ENCODE measurements around the gene DICER1. TPM values are rescaled to one million over a fixed set of nuclear protein-coding genes. Genes with fewer than 3 reads are reported as not detected.

Gene DICER1
- total RNA-seq, 1 donor from 2014 or later = 104 TPM

- DNase-seq (ENCODE audit: low read depth, low spot score) = no peak
- H3K4me3 Mint-ChIP-seq = no peak overlapping the region
- no peak overlapping the region for H3K27ac Mint-ChIP-seq (ENCODE audit: unreplicated experiment)
- no peaks in the 10 kb centered on the region for H3K27me3 Mint-ChIP-seq (ENCODE audit: low read depth)
- TF ChIP-seq, protein P1, sequence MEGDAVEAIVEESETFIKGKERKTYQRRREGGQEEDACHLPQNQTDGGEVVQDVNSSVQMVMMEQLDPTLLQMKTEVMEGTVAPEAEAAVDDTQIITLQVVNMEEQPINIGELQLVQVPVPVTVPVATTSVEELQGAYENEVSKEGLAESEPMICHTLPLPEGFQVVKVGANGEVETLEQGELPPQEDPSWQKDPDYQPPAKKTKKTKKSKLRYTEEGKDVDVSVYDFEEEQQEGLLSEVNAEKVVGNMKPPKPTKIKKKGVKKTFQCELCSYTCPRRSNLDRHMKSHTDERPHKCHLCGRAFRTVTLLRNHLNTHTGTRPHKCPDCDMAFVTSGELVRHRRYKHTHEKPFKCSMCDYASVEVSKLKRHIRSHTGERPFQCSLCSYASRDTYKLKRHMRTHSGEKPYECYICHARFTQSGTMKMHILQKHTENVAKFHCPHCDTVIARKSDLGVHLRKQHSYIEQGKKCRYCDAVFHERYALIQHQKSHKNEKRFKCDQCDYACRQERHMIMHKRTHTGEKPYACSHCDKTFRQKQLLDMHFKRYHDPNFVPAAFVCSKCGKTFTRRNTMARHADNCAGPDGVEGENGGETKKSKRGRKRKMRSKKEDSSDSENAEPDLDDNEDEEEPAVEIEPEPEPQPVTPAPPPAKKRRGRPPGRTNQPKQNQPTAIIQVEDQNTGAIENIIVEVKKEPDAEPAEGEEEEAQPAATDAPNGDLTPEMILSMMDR (conservative IDR thresholded peaks at IDR 0.05) = no peak
- H3K9me3 Mint-ChIP-seq = no peaks in the 10 kb centered on the region
- H3K4me1 Mint-ChIP-seq = no peaks in the 10 kb centered on the region
- H3K36me3 Mint-ChIP-seq (ENCODE audit: low read depth) = no peaks in the 10 kb centered on the region
Measured at GRCh38 chr14:95195031-95195430, 37.7 kb upstream of the DICER1 start.

DNA sequence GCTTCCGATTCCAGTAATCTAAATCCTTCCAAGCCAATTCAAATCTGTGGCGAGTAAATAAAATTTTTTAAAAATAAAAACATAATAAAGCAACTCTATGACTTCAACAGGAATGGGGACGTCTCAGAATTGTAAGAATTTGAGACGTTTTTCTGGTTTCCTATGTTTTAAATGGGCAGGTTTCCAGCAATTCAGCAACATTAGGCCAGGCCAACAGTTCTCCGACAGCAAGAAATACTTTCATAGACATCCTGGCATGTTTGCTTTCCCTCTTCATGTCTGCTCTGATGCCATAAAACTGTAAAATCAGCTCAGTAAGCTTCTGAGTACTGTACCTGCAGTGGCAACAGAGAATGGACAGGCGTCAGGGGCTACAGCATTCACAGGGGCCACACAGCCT lies 35.8 kb upstream of the DICER1 start:
- no peak overlapping the region for H3K27ac Mint-ChIP-seq (ENCODE audit: unreplicated experiment)
- no peak for DNase-seq (ENCODE audit: low read depth, low spot score)
- no peak overlapping the region for H3K4me3 Mint-ChIP-seq
- H3K27me3 Mint-ChIP-seq (ENCODE audit: low read depth) = no peaks in the 10 kb centered on the region
- peaks cover 1% of the 10 kb centered on the region for H3K9me3 Mint-ChIP-seq
- H3K36me3 Mint-ChIP-seq (ENCODE audit: low read depth) = peaks cover 1% of the 10 kb centered on the region
- TF ChIP-seq, protein P1 (conservative IDR thresholded peaks at IDR 0.05) = no peak
- no peaks in the 10 kb centered on the region for H3K4me1 Mint-ChIP-seq

- no peaks in the 10 kb centered on the region for H3K4me1 Mint-ChIP-seq
- no peaks in the 10 kb centered on the region for H3K27me3 Mint-ChIP-seq (ENCODE audit: low read depth)
- peaks cover 3% of the 10 kb centered on the region for H3K9me3 Mint-ChIP-seq
- no peak overlapping the region for H3K4me3 Mint-ChIP-seq
- peaks cover 5% of the 10 kb centered on the region for H3K36me3 Mint-ChIP-seq (ENCODE audit: low read depth)
- H3K27ac Mint-ChIP-seq (ENCODE audit: unreplicated experiment) = no peak overlapping the region
- no peak for DNase-seq (ENCODE audit: low read depth, low spot score)
- TF ChIP-seq, protein P1 (conservative IDR thresholded peaks at IDR 0.05) = no peak
Measured at GRCh38 chr14:95192311-95192710, 35.0 kb upstream of the DICER1 start.

DNA sequence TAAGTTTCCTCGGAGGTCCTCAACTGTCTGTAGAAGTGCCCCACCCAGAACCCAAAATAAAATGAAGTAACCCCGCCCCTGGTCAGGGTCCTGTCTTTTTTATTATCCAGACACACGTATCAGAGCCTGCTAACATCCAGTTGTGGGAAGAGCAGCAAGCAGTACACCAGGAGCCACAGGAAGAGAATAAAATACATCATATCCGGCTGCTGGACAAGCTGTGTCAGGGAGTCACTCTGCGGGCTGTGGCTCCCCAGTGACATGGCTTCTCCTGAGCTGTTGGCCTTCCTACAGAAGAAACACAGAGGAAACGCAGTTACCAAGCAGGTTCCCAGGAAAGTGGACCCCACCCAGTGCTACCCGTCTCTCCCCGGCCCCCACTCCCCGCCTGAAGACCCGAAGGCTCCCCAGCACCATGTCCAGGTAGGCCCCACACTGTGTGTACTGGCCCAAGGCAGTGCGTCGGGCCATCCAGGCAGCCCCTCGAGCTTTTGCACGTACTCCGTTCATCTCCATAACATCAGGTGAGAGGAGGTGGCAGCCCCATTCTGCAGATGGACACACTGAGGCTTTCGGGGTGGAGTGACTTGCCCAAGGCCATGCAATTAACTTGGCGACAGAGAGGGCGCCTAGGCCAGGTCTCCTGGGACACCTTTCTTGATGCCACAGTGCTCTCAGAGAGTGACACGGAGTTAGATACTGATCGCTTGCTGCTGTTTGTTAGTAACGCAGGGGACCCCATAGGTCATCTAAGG lies 34.3 kb upstream of the DICER1 start:
- Mint-ChIP-seq H3K36me3 (ENCODE audit: low read depth) (peaks cover 5% of the 10 kb centered on the region), H3K27ac (ENCODE audit: unreplicated experiment) (no peak overlapping the region), H3K27me3 (ENCODE audit: low read depth) (no peaks in the 10 kb centered on the region), H3K9me3 (peaks cover 3% of the 10 kb centered on the region), H3K4me1 (no peaks in the 10 kb centered on the region), H3K4me3 (no peak overlapping the region)
- TF ChIP-seq, protein P1 (conservative IDR thresholded peaks at IDR 0.05) = no peak
- no peak for DNase-seq (ENCODE audit: low read depth, low spot score)

- H3K4me1 Mint-ChIP-seq = no peaks in the 10 kb centered on the region
Measured at GRCh38 chr14:95190857-95191256, 33.5 kb upstream of the DICER1 start.

More at GRCh38 chr14:95190857-95191256, 33.5 kb upstream of the DICER1 start:
- H3K27ac Mint-ChIP-seq (ENCODE audit: unreplicated experiment) = no peak overlapping the region
- no peaks in the 10 kb centered on the region for H3K27me3 Mint-ChIP-seq (ENCODE audit: low read depth)
- peaks cover 3% of the 10 kb centered on the region for H3K9me3 Mint-ChIP-seq
- peaks cover 5% of the 10 kb centered on the region for H3K36me3 Mint-ChIP-seq (ENCODE audit: low read depth)
- no peak for DNase-seq (ENCODE audit: low read depth, low spot score)
- no peak overlapping the region for H3K4me3 Mint-ChIP-seq
- TF ChIP-seq, protein P1 (conservative IDR thresholded peaks at IDR 0.05) = no peak

All from neural crest cell (in vitro differentiated cells).